ENCODE results near the gene DUOXA2. TPM values are rescaled to one million over a fixed set of nuclear protein-coding genes. Genes with fewer than 3 reads are reported as not detected.

The DUOXA2 gene
- total RNA-seq, 1 experiment from 2014 or later = not detected

- intact Hi-C loops (cut with micrococcal nuclease; ENCODE audit: unreplicated experiment) = no loop called here
- in situ Hi-C loops (cut with HindIII; ENCODE audit: low pct_unique_long_range_greater_than_20kb, low sequenced_read_pairs) = no loop called here
- no peaks in the 10 kb centered on the region for H3K36me3 ChIP-seq (ENCODE audit: control insufficient read depth, insufficient read depth, low read length)
- no peak for TF ChIP-seq SIN3A (IDR thresholded peaks at IDR 0.05; ENCODE audit: borderline replicate concordance, insufficient read depth, low read depth, low read length)
- TF ChIP-seq TCF7L2 (IDR thresholded peaks at IDR 0.05; ENCODE audit: low read depth, low read length) = no peak
- TF ChIP-seq CTCF (IDR thresholded peaks at IDR 0.05) = no peak
- TF ChIP-seq REST (IDR thresholded peaks at IDR 0.05; ENCODE audit: insufficient read depth in 1 of 2, low read depth in 2 of 2, low read length in 1 of 2) = no peak
- no peak for TF ChIP-seq POLR2AphosphoS5 (IDR thresholded peaks at IDR 0.05; ENCODE audit: low read depth, low read length)
- POLR2A ChIA-PET = no interaction called here
- H3K4me1 ChIP-seq (ENCODE audit: control insufficient read depth, insufficient read depth, low read length) = no peaks in the 10 kb centered on the region
- H3K27me3 ChIP-seq (ENCODE audit: control insufficient read depth, insufficient read depth, low read length) = peaks cover 9% of the 10 kb centered on the region
- H3K9me3 ChIP-seq (ENCODE audit: control insufficient read depth, insufficient read depth, low read depth, low read length) = no peaks in the 10 kb centered on the region
- BruUV-seq (replicated peaks) = no TSS peak
- ATAC-seq (no peak), DNase-seq (ENCODE audit: low read depth, low spot score) (no peak)
- H3K27ac ChIP-seq (ENCODE audit: low read length) = no peak overlapping the region
- CTCF ChIA-PET = no interaction called here
- H3K4me3 ChIP-seq (ENCODE audit: low read depth in 2 of 2, low read length in 2 of 2) = no peak overlapping the region
Measured at GRCh38 chr15:45083223-45083622, 30.9 kb upstream of the DUOXA2 start.

- intact Hi-C loops (cut with micrococcal nuclease; ENCODE audit: unreplicated experiment) = no loop called here
- H3K9me3 ChIP-seq (ENCODE audit: control insufficient read depth, insufficient read depth, low read depth, low read length) = no peaks in the 10 kb centered on the region
- H3K36me3 ChIP-seq (ENCODE audit: control insufficient read depth, insufficient read depth, low read length) = no peaks in the 10 kb centered on the region
- no peak overlapping the region for H3K27ac ChIP-seq (ENCODE audit: low read length)
- ATAC-seq = no peak
- ChIA-PET POLR2A (no interaction called here), CTCF (no interaction called here)
- in situ Hi-C loops (cut with HindIII; ENCODE audit: low pct_unique_long_range_greater_than_20kb, low sequenced_read_pairs) = no loop called here
- no peak for DNase-seq (ENCODE audit: low read depth, low spot score)
- no peak overlapping the region for H3K4me3 ChIP-seq (ENCODE audit: low read depth in 2 of 2, low read length in 2 of 2)
- TF ChIP-seq SIN3A (IDR thresholded peaks at IDR 0.05; ENCODE audit: borderline replicate concordance, insufficient read depth, low read depth, low read length) = no peak
- TF ChIP-seq CTCF (IDR thresholded peaks at IDR 0.05) = no peak
- no peak for TF ChIP-seq POLR2AphosphoS5 (IDR thresholded peaks at IDR 0.05; ENCODE audit: low read depth, low read length)
- no peak for TF ChIP-seq REST (IDR thresholded peaks at IDR 0.05; ENCODE audit: insufficient read depth in 1 of 2, low read depth in 2 of 2, low read length in 1 of 2)
- no peak for TF ChIP-seq TCF7L2 (IDR thresholded peaks at IDR 0.05; ENCODE audit: low read depth, low read length)
- peaks cover 9% of the 10 kb centered on the region for H3K27me3 ChIP-seq (ENCODE audit: control insufficient read depth, insufficient read depth, low read length)
- H3K4me1 ChIP-seq (ENCODE audit: control insufficient read depth, insufficient read depth, low read length) = no peaks in the 10 kb centered on the region
- BruUV-seq (replicated peaks) = no TSS peak
Measured at GRCh38 chr15:45084163-45084562, 30.0 kb upstream of the DUOXA2 start.

Measured in Panc1 (cell line).